Caki2 (cell line): ENCODE results near the gene THTPA. TPM values are rescaled to one million over a fixed set of nuclear protein-coding genes. Genes with fewer than 3 reads are reported as not detected.
A peak's percentile ranks its signal among the peaks of the same experiment; 100 is the strongest.

Experiments used
- DNase-seq: peaks from one replicate; pipeline ENCODE4 v3.0.0-alpha.2; 2015; ENCODE audit warnings: low read depth
- in situ Hi-C: cut with HindIII; loops from 2 replicates; pipeline ENCODE4 v1.10.0; 2016; ENCODE audit warnings: low sequenced_read_pairs, low pct_unique_long_range_greater_than_20kb, mixed read lengths
- total RNA-seq: library from RNA; depleted of rRNA; stranded (reverse); fragments of >200 nt; shearing (Covaris generic); gene quantifications from 2 replicates; pipeline ENCODE4 v1.2.3, GENCODE V29; 2014; ENCODE audit warnings: low replicate concordance; rRNA removed

Gene THTPA, protein sequence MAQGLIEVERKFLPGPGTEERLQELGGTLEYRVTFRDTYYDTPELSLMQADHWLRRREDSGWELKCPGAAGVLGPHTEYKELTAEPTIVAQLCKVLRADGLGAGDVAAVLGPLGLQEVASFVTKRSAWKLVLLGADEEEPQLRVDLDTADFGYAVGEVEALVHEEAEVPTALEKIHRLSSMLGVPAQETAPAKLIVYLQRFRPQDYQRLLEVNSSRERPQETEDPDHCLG
- 14.7 and 35.4 TPM in 2 replicates for total RNA-seq

DNA sequence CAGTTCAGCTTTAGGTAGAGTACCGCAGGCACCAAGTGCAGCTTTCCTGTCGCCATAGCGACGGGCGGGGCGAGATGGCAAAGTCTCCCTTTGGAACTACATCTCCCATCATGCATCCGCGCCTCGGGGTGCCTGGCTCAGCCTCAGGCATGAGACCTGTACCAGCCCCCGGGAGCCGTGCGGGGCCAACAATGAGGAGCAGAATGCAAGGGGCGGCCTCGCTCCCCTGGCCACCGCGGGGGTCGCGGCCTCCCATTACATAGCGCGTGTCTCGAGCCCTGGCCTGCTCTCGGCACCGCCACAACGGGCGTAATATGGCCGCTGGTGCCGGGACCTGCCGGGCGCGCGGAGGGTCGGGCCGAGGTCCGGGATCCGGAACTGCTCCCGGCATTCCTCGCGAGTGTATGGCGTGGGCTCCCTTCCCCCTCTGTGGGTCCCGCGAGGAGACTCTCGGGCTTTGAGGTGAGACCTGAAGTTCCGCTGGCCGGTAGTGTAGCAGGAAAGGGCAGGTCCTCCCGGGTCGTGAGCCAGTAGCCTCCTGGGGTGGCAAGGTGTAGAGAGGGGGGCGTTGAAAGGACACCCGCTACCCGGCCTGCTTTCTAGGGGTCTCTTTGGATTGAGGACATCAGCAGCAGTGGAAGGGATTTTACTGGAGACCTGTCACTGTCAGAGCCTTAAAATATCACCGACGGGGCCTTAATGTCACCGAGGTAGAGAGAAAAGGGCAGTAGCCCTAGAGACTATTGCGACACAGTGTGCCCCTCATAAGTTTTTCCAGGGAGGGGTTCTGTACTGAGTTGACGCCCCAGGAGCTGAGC lies at the start of gene THTPA:
TSS of gene THTPA (plus strand) at position 390 of the 818 bp plus-strand sequence. CDS start 487 bp downstream, outside the sequence.
- in situ Hi-C loops, result no loop called here
- peak; percentile 86 for DNase-seq

DNA sequence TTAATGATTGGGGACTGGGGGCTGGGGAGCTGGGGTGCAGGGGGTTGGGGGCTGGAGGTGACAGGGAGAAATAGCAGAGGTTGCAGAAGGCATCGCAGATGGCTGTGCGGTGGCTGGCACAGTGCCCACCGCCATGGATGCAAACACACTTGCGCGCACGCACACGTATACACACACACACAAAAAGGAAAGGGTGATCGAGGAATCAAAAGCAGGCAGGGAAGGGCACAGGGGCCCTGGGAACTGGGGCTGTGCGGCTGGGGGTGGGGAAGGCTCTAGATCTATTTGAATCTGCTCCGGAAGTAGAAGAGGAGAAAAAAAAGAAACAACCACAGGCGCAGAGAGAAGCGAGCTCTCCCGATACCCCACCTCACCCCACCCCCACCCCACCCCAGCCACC lies 43.9 kb upstream of the THTPA start:
- in situ Hi-C loops, result no loop called here
- no peak for DNase-seq

DNA sequence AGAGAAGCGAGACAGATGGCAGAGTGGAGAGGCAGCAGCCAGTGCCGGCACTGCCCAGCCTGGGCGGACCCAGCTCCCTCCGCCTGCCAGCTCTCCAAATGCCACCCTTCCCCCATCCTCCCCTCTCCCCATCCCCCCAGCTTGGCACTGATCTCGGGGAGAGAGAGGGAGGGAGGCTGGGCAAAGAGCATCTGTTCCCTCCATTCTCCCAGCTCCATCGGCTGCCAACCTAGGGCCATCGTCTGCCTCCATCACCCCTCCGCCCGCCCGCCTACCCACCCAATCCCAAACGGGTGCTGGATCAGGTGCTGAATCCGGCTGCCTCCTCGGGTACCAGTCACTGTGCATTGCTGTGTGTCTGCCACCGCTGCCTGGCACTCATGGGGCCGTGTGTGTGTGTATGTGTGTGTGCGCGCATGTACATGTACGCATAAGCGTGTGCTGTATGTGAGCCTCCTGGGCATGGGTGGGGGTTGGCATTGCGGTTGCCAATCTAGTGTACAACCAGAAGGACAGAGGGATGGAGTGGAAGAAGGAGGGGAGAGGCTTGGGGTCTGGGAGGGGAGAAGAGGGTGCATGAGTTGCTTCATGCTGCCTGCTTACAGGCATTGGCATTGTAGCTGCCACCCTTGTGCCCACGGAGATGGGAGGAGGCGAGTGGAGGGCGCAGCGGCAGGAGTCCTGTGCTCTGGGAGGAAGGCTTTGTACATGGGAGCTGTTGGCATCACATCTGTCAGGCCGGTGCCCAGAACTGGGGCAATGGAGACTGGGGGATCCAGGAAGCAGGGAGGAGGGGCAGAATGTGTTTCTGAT lies 42.9 kb upstream of the THTPA start:
- in situ Hi-C loops, result no loop called here
- DNase-seq, result no peak

DNA sequence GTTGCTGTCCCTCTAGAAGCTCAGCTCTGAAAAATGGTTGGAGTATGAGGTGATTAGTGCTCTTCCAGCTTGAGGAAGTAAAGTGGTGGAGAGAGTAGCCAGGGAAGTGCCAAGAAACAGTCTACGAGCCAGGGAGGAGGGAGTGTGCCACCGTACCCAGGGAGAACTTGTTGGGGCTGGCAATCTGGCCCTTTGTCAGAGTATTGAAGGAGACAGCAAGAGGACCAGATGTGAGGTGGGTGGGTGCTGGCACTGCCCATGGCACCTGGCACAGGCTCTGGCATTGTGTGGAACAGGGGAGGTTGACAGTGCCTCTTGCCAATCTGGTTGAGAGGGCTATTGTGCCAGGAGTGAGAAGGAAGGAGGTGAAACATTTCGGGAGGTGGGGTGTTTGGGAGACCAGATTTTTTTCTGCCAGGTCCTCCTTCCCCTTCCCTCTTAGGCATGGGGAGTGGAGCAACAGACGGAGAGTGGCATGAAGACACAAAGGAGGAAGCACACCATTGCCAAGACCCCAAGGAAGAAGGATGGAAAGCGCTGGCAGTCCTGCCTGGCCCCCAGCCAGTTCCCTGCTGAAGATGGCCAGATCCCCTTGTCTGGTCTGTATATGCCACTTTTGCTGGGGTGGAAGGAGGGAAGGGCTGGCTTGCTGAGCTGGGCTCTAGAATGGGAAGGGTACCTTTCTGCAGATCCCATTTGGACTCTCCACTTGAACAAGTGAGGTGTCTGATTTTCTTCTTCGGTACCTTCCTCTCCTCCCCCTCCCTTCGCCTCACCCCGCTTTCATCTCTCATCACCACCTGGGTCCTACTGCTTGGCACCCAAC lies 42.0 kb upstream of the THTPA start:
- DNase-seq, result no peak
- in situ Hi-C loops, result no loop called here

DNA sequence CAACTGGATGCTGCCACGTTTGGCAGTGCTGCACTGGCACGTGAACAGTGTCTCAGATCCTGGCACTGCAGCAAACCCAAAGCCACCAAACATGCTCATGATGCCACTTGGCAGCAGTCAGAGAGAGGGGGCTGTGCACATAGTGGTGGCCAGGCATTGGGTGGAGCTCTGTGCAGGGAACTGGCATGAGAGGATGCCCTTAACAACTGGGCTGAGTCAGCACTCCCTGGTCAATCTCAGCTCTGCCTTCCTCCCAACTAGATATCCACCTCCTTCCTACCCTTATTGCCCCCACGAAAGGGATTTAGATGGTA lies 41.5 kb upstream of the THTPA start:
- in situ Hi-C loops, result no loop called here

DNA sequence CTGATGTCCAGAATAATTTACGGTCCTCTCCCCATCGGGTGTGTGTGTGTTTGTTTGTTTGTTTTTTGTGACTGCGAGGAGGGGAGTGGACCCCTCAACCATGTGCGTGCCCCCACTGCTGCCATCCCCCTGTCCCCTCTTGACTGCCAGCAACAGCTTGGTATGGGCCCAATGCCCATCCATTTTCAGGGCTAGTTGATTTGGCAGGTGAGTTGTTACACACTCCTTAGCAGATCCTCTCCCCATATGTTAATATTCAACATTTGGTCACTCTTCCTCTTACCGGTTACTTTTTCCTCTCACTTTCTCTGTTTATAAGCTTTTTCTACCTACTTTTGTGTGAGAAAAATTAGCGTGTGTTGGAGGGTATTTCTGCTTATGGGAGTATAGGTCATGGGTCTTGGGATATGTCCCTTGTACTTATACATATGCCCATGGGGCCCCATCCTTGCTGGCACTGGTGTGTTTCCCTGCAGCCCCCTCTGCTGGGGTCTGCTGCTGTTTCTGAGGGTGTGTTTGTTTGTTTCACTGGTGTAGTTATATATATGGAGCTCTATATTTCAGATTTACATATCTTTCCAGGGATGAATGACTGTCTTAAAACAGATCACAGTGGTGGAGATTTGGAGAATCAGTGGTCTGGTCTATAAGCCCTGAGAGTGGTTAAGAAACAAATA lies 38.3 kb upstream of the THTPA start:
- in situ Hi-C loops, result no loop called here
- DNase-seq, result no peak

More for the DNA sequence above, 41.5 kb upstream of the THTPA start:
- no peak for DNase-seq

DNA sequence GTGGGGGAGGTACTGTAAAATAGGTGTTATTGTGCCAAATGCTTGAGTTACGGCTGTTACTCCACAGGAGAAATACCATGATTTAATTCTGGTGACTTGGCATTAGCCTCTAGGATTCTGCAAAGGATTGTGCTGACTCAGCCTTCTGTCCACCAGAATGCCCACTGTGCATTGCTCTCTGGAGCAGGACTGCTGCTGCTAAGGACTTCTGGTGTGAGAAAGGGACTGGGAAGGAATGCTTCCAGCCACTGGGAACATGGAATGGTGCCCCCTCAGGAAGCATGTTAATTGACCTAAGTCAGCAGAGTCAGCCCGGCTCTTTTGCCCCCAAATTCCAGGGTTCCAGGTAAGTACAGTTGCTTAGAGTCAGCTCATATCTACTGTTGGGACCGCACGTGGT lies 37.4 kb upstream of the THTPA start:
- in situ Hi-C loops, result no loop called here

DNA sequence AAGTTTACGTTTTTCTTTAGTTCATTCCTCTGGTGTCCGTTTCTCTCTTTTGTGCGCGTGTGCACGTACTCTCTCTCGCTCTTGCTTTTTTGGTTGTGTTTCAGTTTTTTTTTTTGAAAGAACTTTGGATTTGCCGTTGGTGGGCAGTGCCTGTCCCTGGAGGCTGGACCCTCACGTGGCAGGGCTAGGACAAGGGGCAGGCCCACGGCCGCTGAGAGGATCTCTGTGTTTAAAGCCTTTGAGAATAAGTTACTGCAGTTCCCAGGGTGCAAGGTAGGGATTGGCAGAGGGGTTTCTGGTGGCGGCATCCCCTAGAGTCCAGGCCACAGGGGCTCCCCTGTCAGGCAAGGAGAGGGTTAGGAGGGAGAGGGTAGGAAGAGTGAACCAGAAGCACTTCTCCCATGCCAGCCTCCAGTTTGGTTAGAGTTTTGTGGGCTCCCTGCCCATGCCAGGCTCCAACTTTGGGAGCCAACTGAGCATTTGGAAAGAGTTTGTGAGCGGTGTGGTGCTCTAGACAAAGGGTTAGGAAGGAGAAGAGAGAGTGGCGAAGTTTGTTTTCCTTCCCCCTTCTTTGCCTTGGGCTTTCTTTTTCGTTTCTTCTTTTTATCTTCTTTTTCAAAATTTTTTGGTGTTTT lies 35.1 kb upstream of the THTPA start:
- no peak for DNase-seq
- in situ Hi-C loops, result no loop called here

More for the DNA sequence above, 37.4 kb upstream of the THTPA start:
- DNase-seq, result no peak

DNA sequence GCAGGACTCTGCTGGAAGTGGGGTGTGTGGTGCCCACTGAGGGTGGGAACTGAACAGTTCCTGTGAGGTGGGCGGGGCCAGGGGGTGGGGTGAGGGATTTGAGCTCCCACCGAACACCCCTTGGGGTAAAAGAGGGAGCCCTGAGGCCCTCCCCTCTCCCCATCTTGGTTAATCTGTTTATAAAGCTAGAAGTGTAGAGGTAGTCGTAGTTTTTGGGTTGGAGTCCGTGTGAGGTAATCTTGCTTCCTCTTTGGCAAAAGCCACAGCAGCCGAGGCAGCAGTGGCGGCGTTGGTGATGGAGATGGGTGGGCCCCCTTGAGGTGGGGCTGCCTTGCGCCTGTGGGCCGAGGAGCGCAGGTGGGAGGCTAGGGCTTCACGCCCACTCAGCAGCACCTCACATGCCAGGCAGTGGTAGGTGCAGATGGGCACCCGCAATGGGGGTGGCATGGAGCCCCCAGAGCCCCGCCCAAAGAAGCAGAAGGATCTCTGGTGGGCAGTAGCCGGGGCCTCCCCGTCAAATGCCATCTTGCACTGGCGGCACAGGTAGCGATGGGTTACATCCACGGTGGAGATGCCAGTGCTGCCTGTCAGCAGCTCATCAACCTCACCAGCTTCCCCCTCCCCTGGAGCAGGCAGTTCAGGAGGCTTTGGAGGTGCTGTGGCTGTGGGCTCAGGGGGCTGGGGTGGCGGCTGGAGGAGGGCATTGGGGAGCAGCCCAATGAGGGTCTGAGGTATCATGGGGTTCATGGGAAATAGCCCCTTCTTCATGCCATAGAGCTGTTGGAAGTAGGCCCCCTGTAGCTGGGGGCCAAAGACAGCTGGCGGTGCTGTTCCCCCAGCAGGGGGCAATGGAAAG lies 34.1 kb upstream of the THTPA start:
- in situ Hi-C loops, result no loop called here
- DNase-seq, result no peak

DNA sequence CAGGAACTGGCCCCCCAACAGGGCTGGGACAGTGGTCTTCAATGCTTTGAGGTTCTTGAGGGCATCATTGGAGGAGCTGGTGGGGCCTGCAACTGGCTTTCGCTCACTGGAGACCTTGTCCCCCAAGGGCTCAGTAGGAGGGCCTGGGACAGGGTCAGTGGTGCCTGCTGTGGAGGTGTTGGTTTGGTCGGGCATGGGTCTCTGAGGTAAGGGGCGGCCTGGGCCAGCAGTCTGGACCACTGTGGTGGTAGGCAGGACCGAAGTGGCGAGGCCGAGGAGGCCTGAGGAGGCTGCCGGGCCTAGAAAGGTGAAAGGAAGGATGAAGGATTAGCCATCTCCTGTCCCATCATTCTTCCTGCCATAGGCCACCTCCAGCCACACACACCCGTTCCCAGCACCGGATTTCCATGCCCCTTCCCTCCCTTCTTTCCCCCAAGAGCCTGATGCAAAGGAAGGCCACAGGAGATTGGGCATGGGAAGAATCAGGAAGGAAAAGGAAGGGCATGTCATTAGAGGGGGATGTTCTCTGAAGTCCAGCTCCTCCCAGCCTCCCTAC lies 33.4 kb upstream of the THTPA start:
- in situ Hi-C loops, result no loop called here
- DNase-seq, result no peak

DNA sequence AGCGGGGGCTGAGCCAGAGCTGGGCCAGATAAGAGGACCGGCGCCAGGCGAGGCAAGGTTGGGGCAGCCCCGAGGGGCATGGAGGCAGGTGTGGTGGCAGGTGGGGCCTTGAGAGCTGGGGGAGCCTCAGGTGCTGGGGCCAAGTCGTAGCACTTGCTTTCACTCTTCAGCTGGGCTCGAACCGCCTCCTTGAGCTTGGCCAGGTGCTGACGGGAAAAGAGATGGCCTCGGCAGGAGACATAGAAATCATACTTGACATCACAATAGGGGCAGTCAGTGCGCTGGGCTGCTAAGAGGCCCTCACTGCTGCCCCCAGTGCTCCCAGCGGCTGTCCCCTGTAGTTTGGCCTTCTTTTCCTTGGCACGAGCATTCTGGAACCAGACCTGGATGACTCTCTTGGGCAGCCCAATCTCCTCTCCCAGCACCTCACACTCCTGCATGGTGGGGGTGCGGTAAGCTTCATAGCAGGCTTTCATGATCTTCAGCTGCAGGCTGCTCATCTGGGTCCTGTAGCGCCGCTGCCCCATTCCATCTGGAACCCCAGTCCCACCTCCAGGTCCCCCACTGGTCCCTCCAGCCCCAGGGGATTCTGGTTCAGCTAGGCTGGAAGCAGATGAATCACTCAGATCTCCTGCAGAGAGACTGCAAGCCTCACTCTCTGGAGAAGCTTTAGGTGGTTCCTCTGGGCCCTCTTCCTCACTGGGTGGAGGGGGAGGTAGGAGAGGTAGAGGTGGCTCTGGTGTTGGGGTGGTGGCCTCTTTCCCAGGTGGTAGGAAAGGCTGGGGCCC lies 32.6 kb upstream of the THTPA start:
- in situ Hi-C loops, result no loop called here
- no peak for DNase-seq

DNA sequence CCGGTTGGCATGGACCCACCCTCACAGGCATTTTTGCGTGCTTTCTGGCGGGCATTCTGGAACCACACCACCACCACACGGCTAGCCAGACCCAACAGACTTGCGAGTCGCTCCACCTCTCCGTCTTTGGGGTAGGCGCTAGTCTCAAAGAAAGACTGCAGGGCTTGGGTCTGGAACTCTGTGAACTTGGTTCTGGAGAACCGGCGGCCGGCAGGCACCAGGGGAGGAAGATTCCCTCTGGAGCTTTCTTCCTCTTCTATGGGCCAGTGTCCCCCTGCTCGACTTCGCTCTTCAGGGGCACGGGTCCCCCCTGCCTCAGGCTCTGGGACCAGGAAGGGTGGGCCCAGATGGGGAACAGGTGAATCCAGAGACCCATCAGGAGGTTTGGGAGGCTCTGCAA lies 31.1 kb upstream of the THTPA start:
- no peak for DNase-seq
- in situ Hi-C loops, result no loop called here

DNA sequence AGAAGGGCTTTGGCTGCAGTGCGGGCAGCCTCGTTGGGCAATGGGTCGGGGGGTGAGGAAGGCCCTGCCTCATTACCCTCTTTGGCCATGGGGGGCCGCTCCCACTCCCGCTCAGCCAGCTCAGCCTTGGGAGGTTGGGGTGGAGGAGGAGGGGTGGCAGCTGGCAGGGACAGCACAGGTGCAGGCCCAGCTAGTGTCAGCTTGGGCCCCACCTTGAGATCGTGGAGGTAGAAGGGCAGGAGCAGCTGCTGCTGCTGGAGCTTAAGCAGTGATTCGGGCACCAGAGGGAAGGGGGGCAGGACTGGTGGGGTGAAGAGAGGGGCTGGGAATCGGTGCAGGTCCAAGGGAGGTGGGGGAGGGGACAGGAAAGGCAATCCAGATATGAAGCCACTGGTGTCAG lies 30.5 kb upstream of the THTPA start:
- in situ Hi-C loops, result no loop called here
- no peak for DNase-seq

DNA sequence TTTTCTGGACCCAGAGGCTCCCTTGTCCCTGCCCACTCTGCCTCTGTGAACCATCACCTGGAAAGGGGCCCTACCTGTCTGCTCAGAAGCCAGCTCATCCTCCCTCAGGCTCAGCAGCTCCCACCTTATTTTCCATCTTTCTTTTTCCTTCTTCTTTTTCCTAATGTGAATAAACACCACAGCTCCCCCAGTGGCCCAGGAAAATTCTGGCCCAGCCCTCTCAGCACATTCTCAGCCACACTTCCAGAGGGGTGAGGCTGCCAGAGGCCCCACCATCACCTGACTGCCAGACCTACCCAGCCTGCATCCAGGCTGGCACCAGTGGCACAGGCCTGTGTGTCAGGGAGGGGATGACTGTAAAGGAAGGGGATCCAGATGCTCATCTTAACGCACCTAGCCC lies 27.5 kb upstream of the THTPA start:
- peak; percentile 7 for DNase-seq
- in situ Hi-C loops, result no loop called here

DNA sequence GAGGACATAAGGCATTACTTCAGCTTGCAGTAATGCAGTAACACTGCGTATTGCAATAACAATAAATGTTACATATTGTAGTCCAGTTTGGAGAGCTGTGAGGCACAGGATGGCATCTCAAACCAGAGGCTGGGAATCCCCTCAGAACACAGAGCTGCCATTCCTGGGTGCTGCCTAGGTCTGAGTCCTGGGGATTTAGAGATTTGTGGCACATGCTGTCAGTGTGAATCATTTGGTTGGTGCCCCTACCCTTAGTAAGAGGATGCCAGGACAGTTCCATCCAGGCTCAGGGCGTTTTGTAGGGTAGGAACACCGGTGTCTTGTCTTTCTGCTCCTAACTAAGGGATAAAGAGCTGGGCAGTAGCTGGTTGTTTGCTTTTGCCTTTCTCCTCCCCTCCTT lies 27.1 kb upstream of the THTPA start:
- in situ Hi-C loops, result no loop called here
- no peak for DNase-seq
